Stomach (tissue), 9 donors: Measurements from ENCODE around the gene SIGLEC7. TPM values are rescaled to one million over a fixed set of nuclear protein-coding genes. Genes with fewer than 3 reads are reported as not detected.

Experiments used
- DNase-seq, 2 donors: peaks; one replicate each; pipeline versions ENCODE4 v3.0.0 to v3.0.0-alpha.2; 2013 to 2019
- H3K27ac ChIP-seq, 5 donors: fragments of 200-600 bp in 4 of 5; sonication (generic) in 4 of 5; one replicate each; pipeline ENCODE4 v1.5.1; 2013 to 2019; ENCODE audit warnings: mild to moderate bottlenecking in 1 of 5, moderate library complexity in 1 of 5
- H3K27me3 ChIP-seq, 3 donors: fragments of 200-600 bp; sonication (generic); one replicate each; pipeline ENCODE4 v1.5.1; 2017 to 2019; ENCODE audit warnings: mixed run types in 1 of 3
- H3K36me3 ChIP-seq, 4 donors: fragments of 200-600 bp; sonication (generic); 1 replicate in 3 of 4; 2 replicates in 1 of 4; pipeline ENCODE4 v1.5.1; 2016 to 2019
- H3K4me1 ChIP-seq, 4 donors: fragments of 200-600 bp; sonication (generic); one replicate each; pipeline ENCODE4 v1.5.1; 2016 to 2019
- H3K4me3 ChIP-seq, 4 donors: fragments of 200-600 bp; sonication (generic) in 3 of 4; one replicate each; pipeline ENCODE4 v1.5.1; 2016 to 2019; ENCODE audit warnings: mild to moderate bottlenecking in 1 of 4
- H3K9me3 ChIP-seq, 4 donors: fragments of 200-600 bp; sonication (generic); one replicate each; pipeline ENCODE4 v1.5.1; 2016 to 2019
- CTCF ChIP-seq, 7 experiments: fragments of 450-650 bp in 4 of 7; fragments of 200-600 bp in 3 of 7; sonication (generic) in 3 of 7; IDR thresholded peaks; one replicate each; pipeline ENCODE4 v1.5.1; 2016 to 2019; ENCODE audit warnings: antibody characterized with exemption in 7 of 7, control low read depth in 2 of 7, mild to moderate bottlenecking in 1 of 7
- EP300 ChIP-seq: sonication (generic); formaldehyde crosslinking; IDR thresholded peaks from one replicate; pipeline ENCODE4 v1.6.1; 2017; ENCODE audit warnings: antibody characterized with exemption
- POLR2A ChIP-seq, 4 donors: fragments of 450-650 bp; IDR thresholded peaks; one replicate each; pipeline ENCODE4 v1.6.1; 2016; ENCODE audit warnings: antibody characterized with exemption in 4 of 4, control low read depth in 2 of 4, mild to moderate bottlenecking in 1 of 4, moderate library complexity in 1 of 4
- POLR2AphosphoS5 ChIP-seq, 3 donors: sonication (generic); formaldehyde crosslinking; IDR thresholded peaks; one replicate each; pipeline ENCODE4 v1.6.1; 2016; ENCODE audit warnings: antibody characterized with exemption in 3 of 3
- WGBS, 5 donors: extraction: QIAGEN DNeasy Blood & Tissue Kit in 3 of 5; methylation state at CpG; one replicate each; pipeline versions ENCODE4 v1.1.5 to v1.1.7; 2013 to 2018; 5-methylcytosine and 5-hydroxymethylcytosine counted together
- intact Hi-C: fragments of 100-400 bp; cut with DNase I; formaldehyde crosslinking; loops from one replicate; pipeline ENCODE4 v1.15.1; 2023; ENCODE audit warnings: low total_unique reads
- polyA plus RNA-seq, 3 donors: library from polyadenylated mRNA; stranded (reverse); fragments of 200-250 nt; gene quantifications; one replicate each; pipeline ENCODE4 v1.2.3, GENCODE V29; 2013
- total RNA-seq, 5 donors: library from RNA; depleted of rRNA; stranded (reverse); fragments of >200 nt; gene quantifications; one replicate each; pipeline versions ENCODE4 v1.1.0 to v1.2.3, GENCODE V29; 2014 to 2016
- donor health status: healthy with polysubstance abuse.
- donor health status: Bipolar disorder and iron deficiency.
- donor health status: healthy.

The SIGLEC7 gene
- total and polyA plus RNA-seq, 8 donors: 0.18 to 1.8 (median 0.90) TPM; not detected in 4

- 63 to 79% (median 68%) methylated on average over 12 to 22 of the region's 22 CpGs for WGBS, 5 donors
- Histone ChIP-seq H3K36me3 (peaks cover 14 to 57% (median 53%) of the 10 kb centered on the region in 4 donors), H3K4me1 (peaks cover 0 to 49% (median 28%) of the 10 kb centered on the region in 4 donors), H3K27me3 (no peaks in the 10 kb centered on the region), H3K9me3 (no peaks in the 10 kb centered on the region), H3K4me3 (peak overlapping the region in 2 of 4 donors; percentile 24 to 34), H3K27ac (peak overlapping the region in 1 of 5 donors; percentile 58)
- no peak for DNase-seq
- intact Hi-C loops: no loop called here
- no peak for TF ChIP-seq CTCF (IDR thresholded peaks at IDR 0.05)
- TF ChIP-seq POLR2AphosphoS5 (IDR thresholded peaks at IDR 0.05): no peak
- no peak for TF ChIP-seq POLR2A (IDR thresholded peaks at IDR 0.05)
- TF ChIP-seq EP300: no peak
Observed at GRCh38 chr19:51099047-51099382, 43.1 kb upstream of the SIGLEC7 start.

GRCh38 chr19:51100601-51101000 is 41.5 kb upstream of the SIGLEC7 start:
- intact Hi-C loops: no loop called here
- no peak for TF ChIP-seq POLR2AphosphoS5 (IDR thresholded peaks at IDR 0.05)
- no peak for TF ChIP-seq CTCF (IDR thresholded peaks at IDR 0.05)
- no peak for TF ChIP-seq EP300
- no peak for TF ChIP-seq POLR2A (IDR thresholded peaks at IDR 0.05)
- peak overlapping the region in 1 of 5 donors; percentile 21 for H3K27ac ChIP-seq

GRCh38 chr19:51101171-51101865 is 40.8 kb upstream of the SIGLEC7 start:
- H3K27ac ChIP-seq: peak overlapping the region in 1 of 5 donors; percentile 21
- H3K36me3 ChIP-seq: peaks cover 14 to 64% (median 64%) of the 10 kb centered on the region in 4 donors
- peaks cover 0 to 53% (median 25%) of the 10 kb centered on the region in 4 donors for H3K4me1 ChIP-seq
- no peaks in the 10 kb centered on the region for H3K27me3 ChIP-seq
- intact Hi-C loops: no loop called here
- no peaks in the 10 kb centered on the region for H3K9me3 ChIP-seq
- 37 to 56% (median 55%) methylated on average over 5 of the region's 5 CpGs for WGBS, 5 donors
- no peak overlapping the region for H3K4me3 ChIP-seq
- DNase-seq: no peak
- no peak for TF ChIP-seq POLR2AphosphoS5 (IDR thresholded peaks at IDR 0.05)
- TF ChIP-seq CTCF (IDR thresholded peaks at IDR 0.05): no peak
- no peak for TF ChIP-seq POLR2A (IDR thresholded peaks at IDR 0.05)
- no peak for TF ChIP-seq EP300

More at GRCh38 chr19:51100601-51101000, 41.5 kb upstream of the SIGLEC7 start:
- peaks cover 14 to 64% (median 64%) of the 10 kb centered on the region in 4 donors for H3K36me3 ChIP-seq
- DNase-seq: no peak
- no peaks in the 10 kb centered on the region for H3K27me3 ChIP-seq
- H3K4me1 ChIP-seq: peaks cover 0 to 46% (median 22%) of the 10 kb centered on the region in 4 donors
- H3K4me3 ChIP-seq: no peak overlapping the region
- H3K9me3 ChIP-seq: no peaks in the 10 kb centered on the region
- WGBS, 5 donors: 52 to 69% (median 62%) methylated on average over 3 of the region's 3 CpGs

GRCh38 chr19:51102991-51103390 is 39.1 kb upstream of the SIGLEC7 start:
- no peak for DNase-seq
- no peaks in the 10 kb centered on the region for H3K27me3 ChIP-seq
- H3K9me3 ChIP-seq: no peaks in the 10 kb centered on the region
- H3K4me1 ChIP-seq: peaks cover 11 to 62% (median 32%) of the 10 kb centered on the region in 4 donors
- 83 to 96% (median 91%) methylated on average over 7 of the region's 7 CpGs for WGBS, 5 donors
- TF ChIP-seq CTCF (IDR thresholded peaks at IDR 0.05) (no peak), POLR2A (IDR thresholded peaks at IDR 0.05) (no peak), POLR2AphosphoS5 (IDR thresholded peaks at IDR 0.05) (no peak), EP300 (no peak)
- no peak overlapping the region for H3K27ac ChIP-seq
- intact Hi-C loops: no loop called here
- peaks cover 14 to 60% (median 60%) of the 10 kb centered on the region in 4 donors for H3K36me3 ChIP-seq
- no peak overlapping the region for H3K4me3 ChIP-seq
